GM20000 (cell line): ENCODE measurements around the gene GORASP1.

Experiments used
- DNase-seq: peaks from one replicate; pipeline ENCODE4 v3.0.0; 2012; ENCODE audit warnings: low spot score
- CTCF ChIP-seq: IDR thresholded peaks from 2 replicates; pipeline ENCODE4 v1.5.1; 2012; ENCODE audit warnings: mild to moderate bottlenecking, control low read depth; ENCODE audit errors: extremely low read depth, missing control alignments

Gene GORASP1

GRCh38 chr3:39121621-39122020, 14.2 kb upstream of the GORASP1 start:
- no peak for DNase-seq
- no peak for TF ChIP-seq CTCF

DNA sequence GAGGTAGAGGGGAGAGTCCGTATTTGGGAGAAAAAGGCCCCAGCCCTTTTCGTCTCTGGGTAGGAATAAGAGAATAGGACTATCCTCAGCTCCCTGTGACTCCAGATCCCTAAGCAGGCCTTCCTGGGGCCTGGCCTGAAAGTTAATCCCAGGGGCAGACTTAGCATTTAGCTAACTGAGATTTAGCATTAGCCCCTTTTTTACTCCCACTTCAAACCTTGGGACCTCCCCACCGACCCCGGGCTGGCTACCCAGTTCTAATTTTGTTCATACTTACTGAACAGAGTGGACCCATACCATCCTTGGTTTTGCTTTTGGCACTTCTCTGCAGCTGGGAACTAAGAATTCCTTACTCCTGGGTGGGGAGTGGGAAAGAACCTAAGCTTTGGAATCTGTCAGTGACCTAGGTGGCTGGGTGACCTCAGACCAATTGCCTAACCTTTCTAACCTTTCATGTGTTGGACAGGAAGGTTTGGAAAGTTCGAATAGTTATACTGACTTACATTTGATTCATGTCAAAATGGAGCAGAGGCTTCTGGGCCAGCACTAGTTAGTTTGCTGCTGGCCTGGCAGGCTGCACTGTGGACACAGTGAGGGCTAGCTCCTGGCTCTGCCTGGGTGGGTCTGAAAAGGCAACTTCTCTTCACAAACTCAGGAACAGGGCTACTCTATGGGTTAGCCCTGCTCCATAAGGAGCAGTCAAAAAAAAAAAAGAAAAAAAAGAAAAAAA, 11.7 kb upstream of the GORASP1 start:
- no peak for TF ChIP-seq CTCF
- no peak for DNase-seq

- DNase-seq, result no peak
- no peak for TF ChIP-seq CTCF
Observed at GRCh38 chr3:39118079-39118478, 10.7 kb upstream of the GORASP1 start.

- DNase-seq, result no peak
- TF ChIP-seq CTCF, result no peak
Observed at GRCh38 chr3:39115870-39116269, 8.4 kb upstream of the GORASP1 start.

DNA sequence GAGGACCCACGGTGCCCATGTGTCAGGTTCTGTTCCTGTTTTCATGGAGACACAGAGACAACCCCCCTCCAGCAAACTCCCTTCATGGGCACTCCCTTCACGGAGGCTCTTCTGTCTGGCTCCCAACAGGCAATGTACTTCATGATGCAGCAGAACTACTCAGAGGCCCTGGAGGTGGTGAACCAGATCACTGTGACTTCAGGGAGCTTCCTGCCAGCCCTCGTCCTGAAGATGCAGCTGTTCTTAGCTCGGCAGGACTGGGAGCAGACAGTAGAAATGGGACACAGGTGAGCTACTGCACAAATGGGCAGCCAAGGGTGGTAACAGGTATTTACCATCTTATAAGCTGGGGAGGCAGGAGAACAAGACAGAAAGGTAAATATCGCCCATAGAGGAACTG, 7.0 kb upstream of the GORASP1 start:
- DNase-seq, result no peak
- no peak for TF ChIP-seq CTCF

DNA sequence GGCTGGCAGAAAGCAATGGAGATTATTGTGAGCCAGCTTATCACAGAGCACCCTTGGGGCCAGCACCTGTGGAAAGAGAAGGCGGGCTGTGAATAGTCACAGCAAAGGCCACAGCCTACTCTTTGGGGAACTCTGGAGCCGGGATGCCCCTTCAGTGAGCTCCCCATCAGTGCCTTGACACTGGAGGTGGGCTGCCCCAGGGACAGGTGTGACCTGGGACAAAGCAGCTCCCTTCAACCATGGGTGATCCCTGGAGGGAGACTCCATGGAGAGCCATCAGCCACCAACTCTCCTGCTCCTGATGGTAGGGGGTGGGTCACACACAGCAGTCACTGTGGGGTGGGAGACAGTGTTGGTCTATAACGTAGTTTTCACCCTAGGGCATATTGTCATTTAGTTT, 5.9 kb upstream of the GORASP1 start:
- DNase-seq, result no peak
- no peak for TF ChIP-seq CTCF

DNA sequence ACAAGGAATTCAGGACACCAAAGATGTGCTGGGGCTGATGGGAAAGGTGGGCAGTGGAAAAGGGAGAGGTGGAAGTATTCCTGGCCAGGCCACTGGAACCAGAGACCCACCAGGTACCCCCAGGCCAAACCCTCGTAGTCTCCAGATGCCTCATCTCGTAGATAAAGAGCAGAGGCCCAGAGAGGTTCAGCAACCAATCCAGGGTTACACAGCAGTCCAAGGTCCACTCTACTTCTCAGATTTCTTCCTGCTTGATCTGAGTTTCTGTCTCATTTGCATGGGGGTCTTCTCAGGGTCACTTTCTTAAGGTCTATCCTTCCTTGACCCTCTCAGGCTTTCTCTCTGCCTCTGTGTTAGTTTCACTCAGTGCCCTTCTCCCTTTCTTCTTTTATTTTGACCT, 5.1 kb upstream of the GORASP1 start:
- no peak for DNase-seq
- TF ChIP-seq CTCF, result no peak
